H1 (cell line): Measurements from ENCODE around the gene KAT8. TPM values are rescaled to one million over a fixed set of nuclear protein-coding genes. Genes with fewer than 3 reads are reported as not detected.

Experiments used
- BCL11A ChIP-seq, 2 experiments: IDR thresholded peaks; one replicate each; pipeline ENCODE4 v1.6.1; 2011; ENCODE audit warnings: low read depth in 2 of 2, low read length in 2 of 2, mild to moderate bottlenecking in 2 of 2
- CTBP2 ChIP-seq: IDR thresholded peaks from 2 replicates; pipeline ENCODE4 v1.7.0; 2011; ENCODE audit warnings: borderline replicate concordance, mild to moderate bottlenecking, moderate library complexity, mixed read lengths, low read length; ENCODE audit not compliant: insufficient read depth, insufficient read length
- EP300 ChIP-seq, 2 experiments: IDR thresholded peaks; 1 replicate in 1 of 2; 2 replicates in 1 of 2; pipeline ENCODE4 v1.6.1; 2011 to 2012; ENCODE audit warnings: low read depth in 2 of 2, low read length in 2 of 2, mild to moderate bottlenecking in 2 of 2, borderline replicate concordance in 1 of 2, inconsistent platforms in 1 of 2, moderate library complexity in 1 of 2
- HDAC6 ChIP-seq: IDR thresholded peaks from one replicate; pipeline ENCODE4 v1.7.1; 2012; ENCODE audit warnings: low read depth, mild to moderate bottlenecking, inconsistent platforms, low read length, moderate library complexity
- KDM1A ChIP-seq: fragments of 200-600, 300-600 bp; sonication (generic); IDR thresholded peaks from 2 replicates; pipeline ENCODE4 v1.7.1; 2016; ENCODE audit warnings: mild to moderate bottlenecking, low read length, borderline replicate concordance
- NANOG ChIP-seq: IDR thresholded peaks from 2 replicates; pipeline ENCODE4 v1.6.1; 2011; ENCODE audit warnings: low read length, low read depth, mild to moderate bottlenecking, inconsistent platforms; ENCODE audit not compliant: insufficient read depth, poor library complexity, severe bottlenecking
- SAP30 ChIP-seq: fragments of 300-600 bp; sonication (generic); IDR thresholded peaks from 2 replicates; pipeline ENCODE4 v1.7.1; 2012; ENCODE audit warnings: low read length, moderate library complexity, mild to moderate bottlenecking, inconsistent platforms; ENCODE audit not compliant: insufficient read depth, insufficient replicate concordance
- SIX5 ChIP-seq: IDR thresholded peaks from 2 replicates; pipeline ENCODE4 v1.6.1; 2011; ENCODE audit warnings: mild to moderate bottlenecking, low read depth, low read length
- TBP ChIP-seq: IDR thresholded peaks from 2 replicates; pipeline ENCODE4 v1.6.1; 2011; ENCODE audit warnings: low read depth, low read length, improper control_type of control experiment
- polyA plus RNA-seq, 7 experiments: library from polyadenylated mRNA; depleted of rRNA in 3 of 7; stranded (reverse) in 5 of 7; unstranded in 2 of 7; fragments of >200 nt in 5 of 7; fragments of 200-250 nt in 2 of 7; gene quantifications; 1 replicate in 5 of 7; 2 replicates in 1 of 7; 4 replicates in 1 of 7; pipeline versions ENCODE4 v1.2.1 to v1.2.3, GENCODE V29; 2011 to 2013; ENCODE audit warnings: missing spikeins in 2 of 7, mixed read lengths in 2 of 7
- total RNA-seq: library from RNA; stranded (reverse); fragmentation: NEBNext Ultra II Directional; extraction: Animal tissue kit (Norgen Biotek cat#: 25700); gene quantifications from 2 replicates; pipeline ENCODE4 v1.2.1, GENCODE V29; 2021
- TF ChIP-seq, protein P1 (sequence below): fragments of 300-600 bp; sonication (generic); IDR thresholded peaks from 2 replicates; pipeline ENCODE4 v1.7.1; 2012; ENCODE audit warnings: low read length, moderate library complexity, mild to moderate bottlenecking, inconsistent platforms; ENCODE audit not compliant: insufficient replicate concordance

The KAT8 gene
- total and polyA plus RNA-seq, 2 of the 8 experiments (the other 6 are each of a cell fraction or from before 2014, with no cell fraction given) = 52.6 to 61.6 TPM

DNA sequence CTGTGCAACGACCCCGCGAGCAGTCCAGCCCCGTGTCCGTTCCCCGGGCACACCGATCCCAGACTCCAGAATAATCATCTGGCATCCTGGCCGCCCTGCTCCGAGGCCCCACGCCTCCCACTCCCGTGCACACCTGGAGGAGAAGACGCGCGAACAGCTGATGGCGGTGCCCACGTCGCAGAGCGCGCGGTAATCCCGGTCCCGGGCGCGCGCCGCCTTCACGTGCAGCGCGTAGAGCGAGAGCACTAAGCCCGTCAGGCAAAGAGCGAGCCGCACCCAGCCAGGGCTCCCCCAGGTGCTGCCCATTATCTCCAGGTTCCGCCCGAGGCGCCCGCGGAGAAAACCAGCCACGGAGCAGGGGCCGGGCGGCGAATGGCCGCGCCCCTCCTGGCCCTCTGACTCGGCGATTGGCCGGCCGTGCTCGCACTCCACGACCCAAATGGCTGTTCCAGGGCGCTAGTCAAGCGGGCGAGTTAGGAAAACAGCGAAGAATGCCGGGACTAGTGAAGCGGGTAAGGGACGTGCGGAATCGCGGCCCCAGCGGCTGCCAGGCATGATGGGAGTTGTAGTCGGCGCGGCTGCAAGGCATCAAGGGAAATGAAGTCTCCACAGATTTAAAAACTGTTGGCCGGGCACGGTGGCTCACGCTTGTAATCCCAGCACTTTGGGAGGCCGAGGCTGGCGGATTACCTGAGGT lies 22.9 kb upstream of the KAT8 start, which contains the start of gene VKORC1 (continued):
- TF ChIP-seq EP300 (IDR thresholded peaks at IDR 0.05; ENCODE audit: borderline replicate concordance in 1 of 2, low read depth in 2 of 2, low read length in 2 of 2) = no peak
- no peak for TF ChIP-seq CTBP2
- TF ChIP-seq HDAC6 = no peak
- TF ChIP-seq BCL11A (IDR thresholded peaks at IDR 0.05; ENCODE audit: low read depth in 2 of 2, low read length in 2 of 2) = no peak
- TF ChIP-seq, protein P1, sequence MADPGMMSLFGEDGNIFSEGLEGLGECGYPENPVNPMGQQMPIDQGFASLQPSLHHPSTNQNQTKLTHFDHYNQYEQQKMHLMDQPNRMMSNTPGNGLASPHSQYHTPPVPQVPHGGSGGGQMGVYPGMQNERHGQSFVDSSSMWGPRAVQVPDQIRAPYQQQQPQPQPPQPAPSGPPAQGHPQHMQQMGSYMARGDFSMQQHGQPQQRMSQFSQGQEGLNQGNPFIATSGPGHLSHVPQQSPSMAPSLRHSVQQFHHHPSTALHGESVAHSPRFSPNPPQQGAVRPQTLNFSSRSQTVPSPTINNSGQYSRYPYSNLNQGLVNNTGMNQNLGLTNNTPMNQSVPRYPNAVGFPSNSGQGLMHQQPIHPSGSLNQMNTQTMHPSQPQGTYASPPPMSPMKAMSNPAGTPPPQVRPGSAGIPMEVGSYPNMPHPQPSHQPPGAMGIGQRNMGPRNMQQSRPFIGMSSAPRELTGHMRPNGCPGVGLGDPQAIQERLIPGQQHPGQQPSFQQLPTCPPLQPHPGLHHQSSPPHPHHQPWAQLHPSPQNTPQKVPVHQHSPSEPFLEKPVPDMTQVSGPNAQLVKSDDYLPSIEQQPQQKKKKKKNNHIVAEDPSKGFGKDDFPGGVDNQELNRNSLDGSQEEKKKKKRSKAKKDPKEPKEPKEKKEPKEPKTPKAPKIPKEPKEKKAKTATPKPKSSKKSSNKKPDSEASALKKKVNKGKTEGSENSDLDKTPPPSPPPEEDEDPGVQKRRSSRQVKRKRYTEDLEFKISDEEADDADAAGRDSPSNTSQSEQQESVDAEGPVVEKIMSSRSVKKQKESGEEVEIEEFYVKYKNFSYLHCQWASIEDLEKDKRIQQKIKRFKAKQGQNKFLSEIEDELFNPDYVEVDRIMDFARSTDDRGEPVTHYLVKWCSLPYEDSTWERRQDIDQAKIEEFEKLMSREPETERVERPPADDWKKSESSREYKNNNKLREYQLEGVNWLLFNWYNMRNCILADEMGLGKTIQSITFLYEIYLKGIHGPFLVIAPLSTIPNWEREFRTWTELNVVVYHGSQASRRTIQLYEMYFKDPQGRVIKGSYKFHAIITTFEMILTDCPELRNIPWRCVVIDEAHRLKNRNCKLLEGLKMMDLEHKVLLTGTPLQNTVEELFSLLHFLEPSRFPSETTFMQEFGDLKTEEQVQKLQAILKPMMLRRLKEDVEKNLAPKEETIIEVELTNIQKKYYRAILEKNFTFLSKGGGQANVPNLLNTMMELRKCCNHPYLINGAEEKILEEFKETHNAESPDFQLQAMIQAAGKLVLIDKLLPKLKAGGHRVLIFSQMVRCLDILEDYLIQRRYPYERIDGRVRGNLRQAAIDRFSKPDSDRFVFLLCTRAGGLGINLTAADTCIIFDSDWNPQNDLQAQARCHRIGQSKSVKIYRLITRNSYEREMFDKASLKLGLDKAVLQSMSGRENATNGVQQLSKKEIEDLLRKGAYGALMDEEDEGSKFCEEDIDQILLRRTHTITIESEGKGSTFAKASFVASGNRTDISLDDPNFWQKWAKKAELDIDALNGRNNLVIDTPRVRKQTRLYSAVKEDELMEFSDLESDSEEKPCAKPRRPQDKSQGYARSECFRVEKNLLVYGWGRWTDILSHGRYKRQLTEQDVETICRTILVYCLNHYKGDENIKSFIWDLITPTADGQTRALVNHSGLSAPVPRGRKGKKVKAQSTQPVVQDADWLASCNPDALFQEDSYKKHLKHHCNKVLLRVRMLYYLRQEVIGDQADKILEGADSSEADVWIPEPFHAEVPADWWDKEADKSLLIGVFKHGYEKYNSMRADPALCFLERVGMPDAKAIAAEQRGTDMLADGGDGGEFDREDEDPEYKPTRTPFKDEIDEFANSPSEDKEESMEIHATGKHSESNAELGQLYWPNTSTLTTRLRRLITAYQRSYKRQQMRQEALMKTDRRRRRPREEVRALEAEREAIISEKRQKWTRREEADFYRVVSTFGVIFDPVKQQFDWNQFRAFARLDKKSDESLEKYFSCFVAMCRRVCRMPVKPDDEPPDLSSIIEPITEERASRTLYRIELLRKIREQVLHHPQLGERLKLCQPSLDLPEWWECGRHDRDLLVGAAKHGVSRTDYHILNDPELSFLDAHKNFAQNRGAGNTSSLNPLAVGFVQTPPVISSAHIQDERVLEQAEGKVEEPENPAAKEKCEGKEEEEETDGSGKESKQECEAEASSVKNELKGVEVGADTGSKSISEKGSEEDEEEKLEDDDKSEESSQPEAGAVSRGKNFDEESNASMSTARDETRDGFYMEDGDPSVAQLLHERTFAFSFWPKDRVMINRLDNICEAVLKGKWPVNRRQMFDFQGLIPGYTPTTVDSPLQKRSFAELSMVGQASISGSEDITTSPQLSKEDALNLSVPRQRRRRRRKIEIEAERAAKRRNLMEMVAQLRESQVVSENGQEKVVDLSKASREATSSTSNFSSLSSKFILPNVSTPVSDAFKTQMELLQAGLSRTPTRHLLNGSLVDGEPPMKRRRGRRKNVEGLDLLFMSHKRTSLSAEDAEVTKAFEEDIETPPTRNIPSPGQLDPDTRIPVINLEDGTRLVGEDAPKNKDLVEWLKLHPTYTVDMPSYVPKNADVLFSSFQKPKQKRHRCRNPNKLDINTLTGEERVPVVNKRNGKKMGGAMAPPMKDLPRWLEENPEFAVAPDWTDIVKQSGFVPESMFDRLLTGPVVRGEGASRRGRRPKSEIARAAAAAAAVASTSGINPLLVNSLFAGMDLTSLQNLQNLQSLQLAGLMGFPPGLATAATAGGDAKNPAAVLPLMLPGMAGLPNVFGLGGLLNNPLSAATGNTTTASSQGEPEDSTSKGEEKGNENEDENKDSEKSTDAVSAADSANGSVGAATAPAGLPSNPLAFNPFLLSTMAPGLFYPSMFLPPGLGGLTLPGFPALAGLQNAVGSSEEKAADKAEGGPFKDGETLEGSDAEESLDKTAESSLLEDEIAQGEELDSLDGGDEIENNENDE = no peak
- TF ChIP-seq SAP30 = no peak
- peak; percentile 87 for TF ChIP-seq SIX5
- TF ChIP-seq TBP = peak; percentile 64
- no peak for TF ChIP-seq KDM1A
- TF ChIP-seq NANOG = peak; percentile 49
